ENCODE measurements around the gene CCDC60. TPM values are rescaled to one million over a fixed set of nuclear protein-coding genes. Genes with fewer than 3 reads are reported as not detected.

The CCDC60 gene
- total RNA-seq, 1 donor from 2014 or later = not detected

DNA sequence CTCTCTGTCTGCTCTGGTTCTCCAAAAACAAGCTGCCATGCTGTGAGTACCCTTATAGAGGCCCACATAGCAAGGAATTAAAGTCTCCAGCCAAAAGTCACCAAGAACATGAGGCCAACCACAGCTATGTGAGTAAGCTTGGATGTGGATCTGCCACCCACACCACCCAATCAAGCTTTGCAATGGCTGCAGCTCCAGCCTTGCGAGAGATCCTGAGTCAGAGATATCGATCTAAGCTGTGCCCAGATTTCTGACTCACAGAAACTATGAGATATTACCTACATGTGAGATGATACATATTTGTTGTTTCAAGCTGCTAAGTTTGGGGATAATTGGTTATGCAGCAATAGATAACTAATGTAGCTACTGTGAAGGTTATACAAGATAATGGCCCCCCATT, 243.6 kb downstream of the CCDC60 start:
- Mint-ChIP-seq H3K36me3 (ENCODE audit: low read depth) (no peaks in the 10 kb centered on the region), H3K9me3 (peaks cover 4% of the 10 kb centered on the region), H3K4me3 (no peak overlapping the region), H3K27ac (no peak overlapping the region), H3K4me1 (no peaks in the 10 kb centered on the region), H3K27me3 (peaks cover 15% of the 10 kb centered on the region)
- ATAC-seq (ENCODE audit: low read depth) = no peak
- POLR2A ChIA-PET = no interaction called here
- TF ChIP-seq, protein P1, sequence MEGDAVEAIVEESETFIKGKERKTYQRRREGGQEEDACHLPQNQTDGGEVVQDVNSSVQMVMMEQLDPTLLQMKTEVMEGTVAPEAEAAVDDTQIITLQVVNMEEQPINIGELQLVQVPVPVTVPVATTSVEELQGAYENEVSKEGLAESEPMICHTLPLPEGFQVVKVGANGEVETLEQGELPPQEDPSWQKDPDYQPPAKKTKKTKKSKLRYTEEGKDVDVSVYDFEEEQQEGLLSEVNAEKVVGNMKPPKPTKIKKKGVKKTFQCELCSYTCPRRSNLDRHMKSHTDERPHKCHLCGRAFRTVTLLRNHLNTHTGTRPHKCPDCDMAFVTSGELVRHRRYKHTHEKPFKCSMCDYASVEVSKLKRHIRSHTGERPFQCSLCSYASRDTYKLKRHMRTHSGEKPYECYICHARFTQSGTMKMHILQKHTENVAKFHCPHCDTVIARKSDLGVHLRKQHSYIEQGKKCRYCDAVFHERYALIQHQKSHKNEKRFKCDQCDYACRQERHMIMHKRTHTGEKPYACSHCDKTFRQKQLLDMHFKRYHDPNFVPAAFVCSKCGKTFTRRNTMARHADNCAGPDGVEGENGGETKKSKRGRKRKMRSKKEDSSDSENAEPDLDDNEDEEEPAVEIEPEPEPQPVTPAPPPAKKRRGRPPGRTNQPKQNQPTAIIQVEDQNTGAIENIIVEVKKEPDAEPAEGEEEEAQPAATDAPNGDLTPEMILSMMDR (IDR thresholded peaks at IDR 0.05) = no peak
- no peak for DNase-seq
- intact Hi-C loops (cut with micrococcal nuclease) = no loop called here
- CTCF ChIA-PET = interaction anchor here (0.6 kb wide), 1 partner anchor 8 kb away, joined by 3 read pairs; no protein-coding TSS in a partner anchor

DNA sequence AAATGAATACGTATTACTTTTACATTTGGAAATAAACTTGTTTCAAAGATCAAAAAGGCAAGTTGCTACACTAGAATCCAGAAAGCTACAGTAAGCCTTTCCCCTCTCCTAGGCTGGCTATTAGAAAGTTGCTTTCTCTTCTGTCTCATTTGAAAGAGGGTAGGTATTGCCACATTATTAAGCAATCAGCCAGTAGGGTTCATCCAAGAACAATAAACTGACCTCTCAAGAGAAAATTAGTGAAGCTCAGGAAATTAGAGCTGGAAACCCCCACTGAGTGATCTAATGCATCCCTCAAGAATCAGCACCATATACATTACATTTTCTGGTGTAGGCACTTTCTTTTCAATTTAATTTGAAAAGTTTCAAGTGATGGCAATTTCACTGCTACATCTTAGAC, 254.6 kb downstream of the CCDC60 start:
- Mint-ChIP-seq H3K4me3 (no peak overlapping the region), H3K36me3 (ENCODE audit: low read depth) (no peaks in the 10 kb centered on the region), H3K9me3 (no peaks in the 10 kb centered on the region), H3K4me1 (no peaks in the 10 kb centered on the region), H3K27me3 (peaks cover 35% of the 10 kb centered on the region), H3K27ac (no peak overlapping the region)
- DNase-seq = no peak
- intact Hi-C loops (cut with micrococcal nuclease) = no loop called here
- ChIA-PET CTCF (no interaction called here), POLR2A (no interaction called here)
- no peak for ATAC-seq (ENCODE audit: low read depth)
- TF ChIP-seq, protein P1 (IDR thresholded peaks at IDR 0.05) = no peak

DNA sequence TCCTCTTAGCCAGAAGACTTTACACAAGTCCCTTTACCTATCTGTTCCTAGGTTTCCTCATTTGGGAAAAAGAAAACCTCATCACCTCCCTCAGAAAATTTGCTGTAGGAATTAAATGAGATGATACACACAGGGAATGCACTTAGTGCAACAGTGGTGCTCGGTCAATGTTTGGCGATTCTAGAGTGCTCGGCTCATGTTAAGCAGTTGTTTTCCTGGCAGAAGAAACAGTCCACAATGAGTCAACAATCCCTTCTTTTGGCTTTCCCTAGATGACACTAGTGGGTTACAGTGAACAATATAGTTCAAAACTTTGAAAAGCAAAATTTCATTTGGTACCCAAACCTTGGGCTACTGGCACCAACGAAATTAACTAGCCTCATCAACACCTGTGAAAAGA, 255.1 kb downstream of the CCDC60 start:
- peaks cover 2% of the 10 kb centered on the region for H3K4me1 Mint-ChIP-seq
- no peak overlapping the region for H3K4me3 Mint-ChIP-seq
- no peak overlapping the region for H3K27ac Mint-ChIP-seq
- TF ChIP-seq, protein P1 (IDR thresholded peaks at IDR 0.05) = no peak
- no peak for ATAC-seq (ENCODE audit: low read depth)
- ChIA-PET CTCF (no interaction called here), POLR2A (no interaction called here)
- intact Hi-C loops (cut with micrococcal nuclease) = no loop called here
- no peaks in the 10 kb centered on the region for H3K9me3 Mint-ChIP-seq
- H3K27me3 Mint-ChIP-seq = peaks cover 38% of the 10 kb centered on the region
- no peak for DNase-seq
- H3K36me3 Mint-ChIP-seq (ENCODE audit: low read depth) = no peaks in the 10 kb centered on the region

Other genes with a start within 250 kb of the CCDC60 start
- not detected in 2 replicates for gene HSPB8, start 155.8 kb upstream of the CCDC60 start, total RNA-seq

Measured in activated B cell treated with CpG ODN at 0.5 μM for 24 hours (primary cell).